GM18868 (cell line): ENCODE data around the gene SLC12A7.
A peak's percentile ranks its signal among the peaks of the same experiment; 100 is the strongest.

ENCODE experiments used
- ATAC-seq: cut with Tn5 transposase; IDR thresholded peaks from one replicate; pipeline ENCODE4 v1.9.1; 2021; ENCODE audit warnings: mild to moderate bottlenecking, moderate library complexity; ENCODE audit not compliant: unreplicated experiment

SLC12A7 gene

GRCh38 chr5:1112596-1113331 is 901 bp upstream of the SLC12A7 start:
- ATAC-seq, result no peak

- peak; percentile 31 for ATAC-seq
Measured at GRCh38 chr5:1111241-1111726, 579 bp downstream of the SLC12A7 start.

- ATAC-seq, result peak; percentile 2
Measured at GRCh38 chr5:1110307-1111240, 1.3 kb downstream of the SLC12A7 start.

- ATAC-seq, result no peak
Measured at GRCh38 chr5:1109542-1110306, 2.1 kb downstream of the SLC12A7 start.

- ATAC-seq, result no peak
Measured at GRCh38 chr5:1108865-1109174, 3.0 kb downstream of the SLC12A7 start.

- ATAC-seq, result no peak
Measured at GRCh38 chr5:1108023-1108864, 3.6 kb downstream of the SLC12A7 start.

- no peak for ATAC-seq
Measured at GRCh38 chr5:1107167-1108022, 4.5 kb downstream of the SLC12A7 start.

- ATAC-seq, result no peak
Measured at GRCh38 chr5:1106385-1107166, 5.3 kb downstream of the SLC12A7 start.

- ATAC-seq, result peak; percentile 44
Measured at GRCh38 chr5:1105350-1106265, 6.3 kb downstream of the SLC12A7 start.

GRCh38 chr5:1104327-1105006 is 7.4 kb downstream of the SLC12A7 start:
- no peak for ATAC-seq

GRCh38 chr5:1103505-1104326 is 8.1 kb downstream of the SLC12A7 start:
- ATAC-seq, result no peak

- ATAC-seq, result no peak
Measured at GRCh38 chr5:1103093-1103492, 8.8 kb downstream of the SLC12A7 start.

- ATAC-seq, result no peak
Measured at GRCh38 chr5:1101961-1102713, 9.7 kb downstream of the SLC12A7 start.

- no peak for ATAC-seq
Measured at GRCh38 chr5:1100664-1101574, 10.9 kb downstream of the SLC12A7 start.
